H9 (cell line): ENCODE measurements around the gene ONECUT3. TPM values are rescaled to one million over a fixed set of nuclear protein-coding genes. Genes with fewer than 3 reads are reported as not detected.

Experiments
- DNase-seq: peaks from one replicate; pipeline ENCODE4 v3.0.0-alpha.2; 2017
- H2AFZ ChIP-seq: one replicate; pipeline ENCODE4 v1.6.1; 2013; ENCODE audit warnings: mild to moderate bottlenecking, low read length, control low read depth, moderate library complexity
- H2AK5ac ChIP-seq: 2 replicates; pipeline ENCODE4 v1.6.1; 2013; ENCODE audit warnings: low read length, control low read depth, mixed read lengths; ENCODE audit not compliant: insufficient read length
- H2BK120ac ChIP-seq: one replicate; pipeline ENCODE4 v1.6.1; 2013; ENCODE audit warnings: low read depth, mild to moderate bottlenecking, low read length, control low read depth, inconsistent platforms; ENCODE audit not compliant: poor library complexity, severe bottlenecking
- H2BK12ac ChIP-seq: 2 replicates; pipeline ENCODE4 v1.6.1; 2013; ENCODE audit warnings: low read length, control low read depth, mixed read lengths, low read depth; ENCODE audit not compliant: insufficient read length
- H2BK15ac ChIP-seq: 2 replicates; pipeline ENCODE4 v1.6.1; 2013; ENCODE audit warnings: low read depth, low read length, control low read depth
- H2BK20ac ChIP-seq: one replicate; pipeline ENCODE4 v1.6.1; 2013; ENCODE audit warnings: low read depth, mild to moderate bottlenecking, low read length, control low read depth, inconsistent platforms; ENCODE audit not compliant: poor library complexity, severe bottlenecking
- H2BK5ac ChIP-seq: 2 replicates; pipeline ENCODE4 v1.6.1; 2013; ENCODE audit warnings: low read length, control low read depth, mixed read lengths; ENCODE audit not compliant: insufficient read length
- H3K14ac ChIP-seq: 2 replicates; pipeline ENCODE4 v1.6.1; 2013; ENCODE audit warnings: low read length, control low read depth; ENCODE audit not compliant: insufficient read depth
- H3K18ac ChIP-seq: 2 replicates; pipeline ENCODE4 v1.6.1; 2013; ENCODE audit warnings: low read depth, mild to moderate bottlenecking, mixed read lengths, low read length, control low read depth; ENCODE audit not compliant: insufficient read length
- H3K23ac ChIP-seq: 2 replicates; pipeline ENCODE4 v1.6.1; 2013; ENCODE audit warnings: low read length, control low read depth, mixed read lengths, low read depth; ENCODE audit not compliant: insufficient read length
- H3K23me2 ChIP-seq: 2 replicates; pipeline ENCODE4 v1.6.1; 2013; ENCODE audit warnings: low read depth, mild to moderate bottlenecking, mixed read lengths, low read length, control low read depth; ENCODE audit not compliant: insufficient read length, poor library complexity, severe bottlenecking
- H3K27ac ChIP-seq: 2 replicates; pipeline ENCODE4 v1.5.1; 2013; ENCODE audit warnings: low read length, control low read depth, mixed read lengths, low read depth; ENCODE audit not compliant: insufficient read length
- H3K27me3 ChIP-seq: 2 replicates; pipeline ENCODE4 v1.6.1; 2013; ENCODE audit warnings: low read length, control low read depth, inconsistent platforms; ENCODE audit not compliant: insufficient read depth
- H3K4ac ChIP-seq: 2 replicates; pipeline ENCODE4 v1.6.1; 2013; ENCODE audit warnings: low read depth, mild to moderate bottlenecking, control low read depth, inconsistent platforms, low read length, moderate library complexity
- H3K4me1 ChIP-seq: 2 replicates; pipeline ENCODE4 v1.6.1; 2013; ENCODE audit warnings: low read length, control low read depth, inconsistent platforms; ENCODE audit not compliant: insufficient read depth
- H3K4me2 ChIP-seq: 2 replicates; pipeline ENCODE4 v1.6.1; 2013; ENCODE audit warnings: low read length, control low read depth, mixed read lengths; ENCODE audit not compliant: insufficient read length, insufficient read depth
- H3K56ac ChIP-seq: 2 replicates; pipeline ENCODE4 v1.6.1; 2013; ENCODE audit warnings: low read depth, mild to moderate bottlenecking, mixed read lengths, low read length, control low read depth; ENCODE audit not compliant: insufficient read length
- H3K79me1 ChIP-seq: 2 replicates; pipeline ENCODE4 v1.6.1; 2013; ENCODE audit warnings: low read depth, mild to moderate bottlenecking, moderate library complexity, low read length, control low read depth, inconsistent platforms; ENCODE audit not compliant: insufficient read depth, poor library complexity, severe bottlenecking
- H3K79me2 ChIP-seq: 2 replicates; pipeline ENCODE4 v1.6.1; 2013; ENCODE audit warnings: low read length, control low read depth, inconsistent platforms; ENCODE audit not compliant: insufficient read depth
- H3K9ac ChIP-seq: 2 replicates; pipeline ENCODE4 v1.6.1; 2013; ENCODE audit warnings: low read length, control low read depth, mixed read lengths; ENCODE audit not compliant: insufficient read length; ENCODE audit errors: extremely low read depth
- H3K9me3 ChIP-seq: one replicate; pipeline ENCODE4 v1.6.1; 2013; ENCODE audit warnings: low read depth, low read length, inconsistent platforms; ENCODE audit not compliant: control insufficient read depth
- H3T11ph ChIP-seq: one replicate; pipeline ENCODE4 v1.6.1; 2013; ENCODE audit warnings: mild to moderate bottlenecking, low read length, control low read depth, inconsistent platforms
- H4K20me1 ChIP-seq: one replicate; pipeline ENCODE4 v1.6.1; 2013; ENCODE audit not compliant: control insufficient read depth, insufficient read length, insufficient read depth
- H4K5ac ChIP-seq: 2 replicates; pipeline ENCODE4 v1.6.1; 2013; ENCODE audit warnings: low read depth, mild to moderate bottlenecking, mixed read lengths, low read length, control low read depth; ENCODE audit not compliant: insufficient read length
- H4K8ac ChIP-seq: replicated peaks from 2 replicates; pipeline ENCODE4 v1.6.1; 2013; ENCODE audit warnings: low read length, control low read depth, mixed read lengths, low read depth; ENCODE audit not compliant: insufficient read length
- H4K91ac ChIP-seq: 2 replicates; pipeline ENCODE4 v1.6.1; 2013; ENCODE audit warnings: low read depth, mild to moderate bottlenecking, moderate library complexity, mixed read lengths, low read length, control low read depth; ENCODE audit not compliant: insufficient read length
- H3K27ac Mint-ChIP-seq, 3 experiments: 2 replicates in 2 of 3; 3 replicates in 1 of 3; pipeline ENCODE4 v1.8.0; 2020 to 2021; ENCODE audit warnings: mixed read lengths in 3 of 3, mild to moderate bottlenecking in 1 of 3, moderate library complexity in 1 of 3
- H3K27me3 Mint-ChIP-seq: 2 replicates; pipeline ENCODE4 v1.8.0; 2021; ENCODE audit warnings: low read depth, mild to moderate bottlenecking, moderate library complexity, mixed read lengths
- H3K36me3 Mint-ChIP-seq, 3 experiments: 2 replicates in 2 of 3; 3 replicates in 1 of 3; pipeline ENCODE4 v1.8.0; 2020 to 2021; ENCODE audit warnings: low read depth in 3 of 3, mixed read lengths in 3 of 3; ENCODE audit not compliant: insufficient read depth in 1 of 3
- H3K4me1 Mint-ChIP-seq, 2 experiments: 2 replicates each; pipeline ENCODE4 v1.8.0; 2020; ENCODE audit warnings: mixed read lengths in 2 of 2
- H3K4me3 Mint-ChIP-seq, 2 experiments: 2 replicates in 1 of 2; 3 replicates in 1 of 2; pipeline ENCODE4 v1.8.0; 2020 to 2021; ENCODE audit warnings: mild to moderate bottlenecking in 2 of 2, mixed read lengths in 2 of 2, moderate library complexity in 1 of 2
- H3K9me3 Mint-ChIP-seq, 2 experiments: 2 replicates in 1 of 2; 3 replicates in 1 of 2; pipeline ENCODE4 v1.8.0; 2020; ENCODE audit warnings: mild to moderate bottlenecking in 2 of 2, mixed read lengths in 2 of 2, moderate library complexity in 1 of 2
- CTCF ChIP-seq: fragments of 200-600 bp; sonication (generic); conservative IDR thresholded peaks from 3 replicates; pipeline ENCODE4 v1.8.0; 2021; ENCODE audit warnings: antibody characterized with exemption, mild to moderate bottlenecking
- WGBS: extraction: QIAGEN DNeasy Blood & Tissue Kit; methylation state at CpG from one replicate; pipeline ENCODE4 v1.1.7; 2013; ENCODE audit warnings: missing lambda C conversion rate, low lambda C conversion rate, mixed read lengths; ENCODE audit not compliant: insufficient read length; ENCODE audit errors: extremely low coverage; 5-methylcytosine and 5-hydroxymethylcytosine counted together
- total RNA-seq: library from RNA; stranded (reverse); gene quantifications from 2 replicates; pipeline ENCODE4 v1.2.1, GENCODE V29; 2021

Gene ONECUT3
- total RNA-seq, 1 experiment from 2014 or later, result 0.04 TPM

GRCh38 chr19:1749373-1750342, 3.6 kb upstream of the ONECUT3 start:
- H3K4ac ChIP-seq, result no peak overlapping the region
- Mint-ChIP-seq H3K9me3 (no peaks in the 10 kb centered on the region; a peak in 2 of 5 replicates), H3K27ac (no peak overlapping the region; a peak in 1 of 7 replicates), H3K36me3 (no peaks in the 10 kb centered on the region), H3K4me3 (peak overlapping the region in 1 of 2 experiments; percentile 59; a peak in 2 of 5 replicates), H3K4me1 (peaks cover 9 to 18% of the 10 kb centered on the region in 2 experiments), H3K27me3 (peaks cover 87% of the 10 kb centered on the region)
- no peaks in the 10 kb centered on the region for H3K79me1 ChIP-seq
- no peak for TF ChIP-seq CTCF
- H3K4me2 ChIP-seq, result no peak overlapping the region
- H4K20me1 ChIP-seq, result no peaks in the 10 kb centered on the region
- H2BK5ac ChIP-seq, result no peak overlapping the region
- H3K9me3 ChIP-seq, result no peaks in the 10 kb centered on the region
- no peaks in the 10 kb centered on the region; the same call in 1 of the 2 replicates for H3K4me1 ChIP-seq
- no peak overlapping the region for H2AFZ ChIP-seq
- H2BK120ac ChIP-seq, result no peak overlapping the region
- H3K9ac ChIP-seq, result no peak overlapping the region
- no peak overlapping the region for H3T11ph ChIP-seq
- H3K79me2 ChIP-seq, result no peaks in the 10 kb centered on the region
- H4K91ac ChIP-seq, result no peak overlapping the region
- H3K23ac ChIP-seq, result no peak overlapping the region
- H3K14ac ChIP-seq, result no peak overlapping the region; the same call in 1 of the 2 replicates
- no peak overlapping the region for H4K5ac ChIP-seq
- H2BK12ac ChIP-seq, result no peak overlapping the region
- H3K56ac ChIP-seq, result no peak overlapping the region
- DNase-seq, result no peak
- H3K18ac ChIP-seq, result no peak overlapping the region
- no peak overlapping the region for H2AK5ac ChIP-seq
- no CpG with 5 or more reads among the region's 99 CpGs for WGBS
- peaks cover 81% of the 10 kb centered on the region for H3K27me3 ChIP-seq
- no peak overlapping the region for H4K8ac ChIP-seq
- peaks cover 22% of the 10 kb centered on the region for H3K23me2 ChIP-seq
- no peak overlapping the region for H2BK20ac ChIP-seq
- H3K27ac ChIP-seq, result no peak overlapping the region
- no peak overlapping the region for H2BK15ac ChIP-seq
